Caki2 (cell line): ENCODE results near the gene SLX4IP. TPM values are rescaled to one million over a fixed set of nuclear protein-coding genes. Genes with fewer than 3 reads are reported as not detected.

ENCODE experiments used
- DNase-seq: peaks from one replicate; pipeline ENCODE4 v3.0.0-alpha.2; 2015; ENCODE audit warnings: low read depth
- in situ Hi-C: cut with HindIII; loops from 2 replicates; pipeline ENCODE4 v1.10.0; 2016; ENCODE audit warnings: low sequenced_read_pairs, low pct_unique_long_range_greater_than_20kb, mixed read lengths
- total RNA-seq: library from RNA; depleted of rRNA; stranded (reverse); fragments of >200 nt; shearing (Covaris generic); gene quantifications from 2 replicates; pipeline ENCODE4 v1.2.3, GENCODE V29; 2014; ENCODE audit warnings: low replicate concordance

SLX4IP gene
- total RNA-seq, 1 experiment from 2014 or later, result 2.3 TPM

DNA sequence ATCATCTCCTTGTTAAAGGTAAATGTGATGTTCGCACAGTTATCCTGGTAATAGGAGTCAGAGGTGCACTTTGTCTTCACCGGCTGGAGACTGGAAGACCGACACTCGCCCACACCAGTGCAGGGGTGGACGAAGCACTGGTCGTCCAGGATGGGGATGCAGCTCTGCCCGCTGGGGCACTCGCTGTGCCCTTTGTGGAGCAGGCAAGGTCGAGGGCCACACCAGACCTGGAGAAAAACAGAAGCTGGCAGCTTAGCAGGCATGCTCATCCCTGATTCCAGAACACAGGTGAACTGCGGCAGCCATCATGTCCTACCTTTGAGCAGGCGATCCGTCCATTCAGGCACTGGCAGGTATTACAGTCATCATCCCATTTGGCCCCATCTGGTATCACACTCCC is 206.4 kb downstream of the SLX4IP start:
- in situ Hi-C loops, result no loop called here
- DNase-seq, result no peak

DNA sequence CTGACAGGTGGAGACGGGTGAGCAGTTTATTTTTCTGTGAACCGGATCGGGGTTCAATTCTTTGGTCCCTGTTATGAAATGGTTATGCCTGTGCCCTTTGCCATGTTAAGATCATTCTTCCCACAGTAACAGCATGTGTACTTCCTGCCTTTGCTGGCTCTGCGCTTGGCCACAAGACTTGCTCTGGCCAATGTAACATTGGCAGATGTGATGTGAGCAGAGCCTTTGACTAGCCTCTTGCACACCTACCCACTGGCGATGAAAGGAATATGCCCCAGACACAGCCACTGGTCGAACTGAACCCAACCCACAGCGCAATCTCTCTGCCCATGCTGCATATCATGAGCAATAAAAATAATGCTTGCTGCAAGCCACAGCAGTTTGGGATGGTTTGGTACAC is 206.8 kb downstream of the SLX4IP start:
- in situ Hi-C loops, result no loop called here
- DNase-seq, result no peak

DNA sequence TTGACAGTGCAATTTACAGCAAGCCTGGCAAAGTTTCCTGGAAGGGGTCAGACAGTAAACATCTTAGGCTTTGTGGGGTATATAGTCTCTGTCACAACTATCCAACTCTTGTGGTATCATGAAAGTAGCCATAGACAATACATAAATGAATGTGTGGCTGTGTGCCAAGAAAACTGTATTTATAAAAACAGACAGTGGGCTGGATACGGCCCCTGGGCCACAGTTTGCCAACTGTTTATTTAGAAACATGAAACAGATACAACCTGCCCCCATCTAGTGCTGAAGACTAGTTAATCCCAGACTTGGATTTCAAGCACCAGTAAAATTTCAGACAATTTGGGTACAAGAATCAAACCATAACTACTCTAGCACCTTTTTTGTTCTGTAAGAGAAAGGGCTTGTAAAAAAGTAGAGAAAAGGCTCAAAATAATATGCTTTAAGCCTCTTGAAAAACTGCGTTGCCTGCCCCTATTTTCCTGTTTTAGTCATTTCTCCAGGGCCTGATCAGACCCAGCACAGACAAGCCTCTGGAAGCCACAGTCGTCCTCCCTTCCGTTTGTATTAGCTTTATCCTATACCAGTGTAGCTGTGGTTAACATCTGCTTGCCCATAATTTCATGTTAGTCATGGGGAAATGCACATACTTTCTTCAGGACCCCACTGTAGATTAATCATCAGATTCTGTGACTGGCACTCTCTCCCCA is 207.9 kb downstream of the SLX4IP start:
- in situ Hi-C loops, result no loop called here
- DNase-seq, result no peak

DNA sequence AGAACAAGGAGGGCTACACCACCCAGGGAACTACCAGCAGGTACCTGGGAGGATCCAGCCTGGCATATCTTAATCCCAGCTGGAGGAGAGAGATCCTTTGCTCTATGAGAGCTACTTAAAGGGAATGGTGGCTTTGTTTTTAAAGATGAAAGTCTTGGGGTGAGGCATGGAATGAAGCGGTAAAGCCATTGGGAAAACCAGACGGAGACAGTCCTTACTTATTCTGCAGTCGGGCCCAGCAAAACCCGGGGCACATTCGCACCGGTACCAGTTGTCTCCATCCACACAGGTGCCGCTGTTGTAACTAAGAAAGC is 208.4 kb downstream of the SLX4IP start:
- in situ Hi-C loops, result no loop called here
- no peak for DNase-seq

DNA sequence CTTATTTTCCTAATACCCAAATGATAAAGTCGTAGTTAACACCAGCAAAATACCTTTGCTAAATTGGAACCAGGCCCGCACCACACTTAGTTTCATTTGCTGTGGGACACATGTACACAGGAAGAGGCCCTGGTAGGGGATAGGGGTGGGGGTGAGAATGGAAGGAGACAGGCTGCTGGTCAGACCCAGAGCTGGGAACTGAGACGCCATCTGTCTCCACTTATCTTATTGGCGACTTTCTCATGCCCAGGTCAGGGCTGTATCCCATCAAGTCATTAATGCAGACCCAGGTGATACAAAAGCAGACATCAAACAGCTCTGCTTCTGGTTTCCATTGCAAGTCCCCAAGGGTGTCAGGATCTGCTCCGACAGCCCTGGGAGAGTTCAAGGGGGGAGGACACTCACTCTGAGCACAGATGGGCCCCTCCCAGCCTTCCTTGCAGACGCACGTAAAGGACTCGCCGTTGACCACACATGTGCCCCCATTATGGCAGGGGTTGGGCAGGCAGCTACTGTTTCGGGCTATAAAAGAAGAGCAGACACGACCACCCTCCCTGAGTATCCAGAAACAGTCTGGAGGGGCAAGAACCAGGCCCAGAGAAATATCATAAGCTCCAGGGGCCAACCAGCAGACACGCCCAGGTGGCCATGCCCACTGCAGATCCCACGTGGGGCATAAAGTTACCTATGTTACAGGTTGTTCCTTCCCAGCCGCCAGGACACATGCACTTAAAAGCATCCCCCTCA is 209.5 kb downstream of the SLX4IP start:
- in situ Hi-C loops, result no loop called here
- no peak for DNase-seq

DNA sequence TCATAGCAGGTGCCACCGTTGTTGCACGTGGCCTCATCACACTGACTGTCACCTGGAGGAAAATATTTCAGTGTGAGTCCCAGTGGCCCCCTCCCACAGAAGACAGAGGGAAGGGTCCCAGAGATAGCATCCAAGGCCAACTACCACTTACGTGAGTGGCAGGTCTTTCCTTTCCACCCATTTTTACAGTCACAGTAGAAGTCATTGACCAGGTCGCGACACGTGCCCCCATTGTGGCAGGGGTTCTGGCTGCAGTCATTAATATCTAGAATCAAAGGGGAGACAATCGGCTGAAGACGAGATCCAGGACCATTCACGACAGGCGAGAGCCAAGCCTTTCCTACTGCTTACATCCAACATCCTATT is 210.1 kb downstream of the SLX4IP start:
- in situ Hi-C loops, result no loop called here
- no peak for DNase-seq

DNA sequence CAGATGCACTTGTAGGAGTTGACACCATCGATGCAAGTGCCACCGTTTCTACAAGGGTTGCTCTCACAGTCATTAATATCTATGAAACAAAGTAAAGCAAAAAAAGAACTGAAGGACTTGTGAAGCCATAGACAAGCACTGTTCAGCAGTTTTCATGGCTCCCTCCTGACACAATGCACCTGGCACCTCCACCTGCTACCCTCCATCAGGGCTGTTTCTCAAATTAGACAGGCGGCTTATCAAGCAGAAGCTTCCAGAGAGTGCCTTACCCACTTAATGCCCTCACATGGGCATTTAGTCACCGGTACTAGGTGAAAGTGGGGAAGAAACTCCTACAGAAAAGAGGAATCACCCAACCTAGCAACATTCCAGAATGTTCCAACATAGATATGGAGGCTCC is 210.9 kb downstream of the SLX4IP start:
- DNase-seq, result no peak
- in situ Hi-C loops, result no loop called here

DNA sequence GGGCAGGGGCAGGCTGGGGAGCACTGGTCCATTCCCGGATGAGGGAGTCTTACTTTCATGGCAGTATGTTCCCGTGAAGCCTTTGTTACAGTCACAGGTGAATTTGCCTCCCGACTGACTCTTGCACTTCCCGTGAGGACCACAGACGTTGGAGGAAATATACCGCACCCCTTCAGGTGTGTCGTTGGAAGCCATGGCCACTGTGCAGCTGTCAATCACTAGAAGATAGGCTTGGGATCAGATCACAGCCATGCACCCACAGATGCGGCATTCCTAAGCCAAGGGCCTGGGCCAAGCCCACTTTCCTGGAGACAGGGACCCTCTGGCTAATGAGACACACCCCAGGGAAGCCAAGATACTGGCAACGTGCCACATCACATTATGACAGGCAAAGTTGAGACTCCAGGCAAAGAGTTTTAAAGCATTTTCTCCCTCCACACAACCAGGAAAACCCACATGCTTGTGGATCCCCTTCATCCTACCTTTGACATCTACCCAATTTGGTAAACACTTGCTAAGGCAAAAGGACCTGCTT is 211.8 kb downstream of the SLX4IP start:
- in situ Hi-C loops, result no loop called here
- no peak for DNase-seq

DNA sequence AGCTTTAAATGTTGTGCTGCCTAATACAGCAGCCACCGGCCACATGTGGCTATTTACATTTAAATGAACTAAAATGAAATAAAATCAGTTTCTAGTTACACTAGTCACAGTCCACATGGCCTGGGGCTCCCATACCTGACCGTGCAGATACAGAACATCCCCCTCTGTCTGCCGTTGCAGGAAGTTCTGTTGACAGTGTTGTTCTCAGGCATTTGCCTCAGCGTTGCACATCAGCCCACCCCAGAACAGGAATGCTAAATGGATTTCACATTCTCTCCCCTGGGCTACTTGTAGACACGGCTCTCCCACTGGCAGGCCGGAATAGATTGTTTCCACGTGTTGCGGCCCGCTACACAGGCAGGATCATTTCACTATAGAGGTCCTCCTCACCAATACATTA is 212.4 kb downstream of the SLX4IP start:
- no peak for DNase-seq
- in situ Hi-C loops, result no loop called here

DNA sequence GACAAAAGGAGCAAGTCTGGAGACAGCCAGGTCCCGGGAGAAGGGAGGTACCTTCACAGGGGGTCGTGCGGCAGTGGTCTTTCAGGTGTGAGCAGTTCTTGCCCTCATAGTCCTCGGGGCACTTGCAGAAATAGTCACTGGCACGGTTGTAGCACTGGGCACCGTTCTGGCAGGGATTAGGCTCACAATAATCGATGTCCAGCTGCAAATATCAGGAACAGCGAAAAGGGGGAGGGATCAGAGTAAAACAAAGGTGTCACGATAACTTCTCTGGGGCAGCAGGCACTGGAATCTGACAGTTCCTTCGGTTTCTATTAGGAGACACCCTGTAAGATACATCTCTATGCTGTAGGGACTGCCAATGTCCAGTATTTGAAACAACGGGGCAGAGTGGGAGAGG is 212.8 kb downstream of the SLX4IP start:
- no peak for DNase-seq
- in situ Hi-C loops, result no loop called here

DNA sequence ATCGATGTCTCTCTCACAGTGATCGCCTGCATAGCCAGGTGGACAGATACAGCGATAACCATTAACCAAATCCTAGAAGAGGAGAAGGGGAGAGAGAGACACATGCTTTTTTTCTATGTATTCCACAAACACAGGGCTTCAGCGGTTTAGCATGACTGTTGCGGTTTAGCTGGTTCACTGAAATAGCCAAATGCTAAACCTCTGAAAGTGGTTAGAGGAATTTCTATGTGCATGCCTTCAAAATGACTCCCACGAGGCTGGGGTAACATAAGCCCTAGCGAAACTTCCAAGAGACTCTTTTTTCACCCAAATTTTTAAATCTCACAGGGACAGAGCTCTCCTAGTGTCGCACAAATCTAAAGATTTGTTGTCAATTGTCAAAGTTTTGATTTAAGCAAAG is 213.5 kb downstream of the SLX4IP start:
- DNase-seq, result no peak
- in situ Hi-C loops, result no loop called here

DNA sequence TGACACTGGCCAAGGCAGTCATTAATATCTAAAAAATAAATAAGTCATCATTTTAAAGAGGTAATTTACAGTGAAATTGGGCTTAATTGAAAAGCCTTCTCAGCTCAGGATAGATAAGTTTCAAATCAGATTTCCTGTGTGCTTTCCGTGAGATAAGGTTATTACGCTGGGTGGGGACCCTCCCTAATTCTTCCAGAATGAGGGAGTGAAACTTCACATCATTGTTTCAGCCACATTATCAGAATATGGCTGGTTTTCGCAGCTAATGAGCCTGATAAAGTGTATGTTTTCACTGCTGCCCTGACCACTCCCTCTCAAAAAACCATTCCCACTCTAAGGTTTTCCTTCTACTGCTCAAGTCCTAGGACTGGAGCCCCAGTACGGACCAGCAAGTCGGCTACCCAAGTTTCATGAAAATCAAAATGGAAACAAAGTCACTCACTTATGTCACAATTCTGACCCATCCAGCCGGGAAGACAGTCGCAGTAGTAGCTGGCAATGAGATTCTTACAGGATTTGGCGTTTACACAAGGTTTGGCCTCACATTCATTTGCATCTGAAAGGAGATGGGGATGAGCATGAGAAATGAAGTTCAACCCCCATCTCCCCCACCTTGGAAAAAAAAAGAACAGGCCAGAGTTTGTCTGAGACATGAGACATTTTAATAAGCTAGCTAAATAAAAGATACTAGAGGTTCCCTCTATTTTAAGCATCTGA is 214.1 kb downstream of the SLX4IP start:
- in situ Hi-C loops, result no loop called here
- DNase-seq, result no peak

DNA sequence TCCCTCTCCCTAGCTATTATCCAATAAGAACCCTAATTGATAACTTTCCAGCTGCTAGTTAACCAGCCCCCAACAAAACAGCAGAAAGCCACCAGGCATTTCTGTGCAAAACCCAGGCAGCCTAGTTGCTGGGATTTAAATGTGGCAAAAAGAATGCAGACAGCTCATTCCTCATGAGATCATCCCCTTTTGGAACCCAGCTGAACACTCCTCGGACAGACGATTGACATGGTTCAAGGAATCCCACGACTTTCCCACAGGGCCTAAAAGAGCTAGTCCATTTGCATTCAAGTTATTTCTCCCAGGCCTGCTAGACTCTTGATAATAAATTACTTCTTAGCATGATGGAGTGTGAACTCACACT is 214.7 kb downstream of the SLX4IP start:
- in situ Hi-C loops, result no loop called here
- DNase-seq, result no peak

DNA sequence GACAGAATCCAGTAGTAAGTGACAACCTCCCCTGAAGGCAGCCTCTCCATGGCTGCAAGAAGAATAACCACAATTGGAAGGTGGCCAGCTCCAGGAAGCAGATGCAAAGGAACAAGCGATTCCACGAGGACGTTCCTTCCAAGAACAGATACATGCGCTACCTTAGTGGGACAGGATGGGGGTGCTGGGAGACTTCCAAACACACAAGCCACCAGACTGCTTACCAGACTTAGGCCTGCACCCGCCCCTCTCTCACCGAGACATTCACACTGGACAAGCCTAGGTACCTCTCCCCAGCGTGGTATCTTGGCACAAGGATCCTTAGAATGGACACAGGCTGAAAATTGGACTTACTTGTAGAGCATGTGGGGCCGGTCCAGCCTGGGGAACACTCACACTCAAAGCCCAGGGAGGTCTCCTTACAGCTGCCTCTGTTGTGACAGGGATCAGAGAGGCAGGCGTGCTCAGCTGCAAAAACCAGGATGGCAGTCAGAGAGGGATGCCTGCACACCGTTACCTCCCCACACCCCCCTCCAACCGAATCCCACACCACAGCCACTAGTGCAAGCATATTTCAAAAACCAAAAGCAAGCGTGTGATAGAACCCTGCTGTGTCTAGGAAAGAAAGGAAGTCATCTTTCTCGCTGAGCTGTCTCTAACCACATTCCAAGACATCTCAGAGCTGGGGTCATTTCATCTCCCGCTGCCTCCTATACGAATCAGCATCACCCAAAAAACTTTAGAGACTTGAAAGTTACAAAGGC is 216.3 kb downstream of the SLX4IP start:
- in situ Hi-C loops, result no loop called here
- DNase-seq, result no peak

DNA sequence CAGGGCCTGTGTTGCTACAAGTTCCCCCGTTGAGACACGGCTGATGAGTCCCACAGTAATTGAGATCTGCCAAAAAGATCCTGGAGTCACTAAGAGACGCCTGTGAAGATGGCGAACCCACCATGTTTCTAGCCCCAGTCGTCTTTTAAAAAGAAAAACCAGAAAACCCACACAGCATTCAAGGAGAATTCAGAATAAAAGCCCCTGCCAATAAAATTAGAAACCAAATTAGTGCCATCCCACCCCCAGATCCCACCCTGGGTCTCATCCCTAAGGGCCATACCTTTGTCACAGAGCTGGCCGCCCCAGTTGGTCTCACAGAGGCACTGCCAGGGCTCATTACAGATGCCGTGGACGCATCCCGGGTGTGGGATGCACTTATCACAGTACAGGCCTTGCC is 217.1 kb downstream of the SLX4IP start:
- in situ Hi-C loops, result no loop called here
- no peak for DNase-seq

DNA sequence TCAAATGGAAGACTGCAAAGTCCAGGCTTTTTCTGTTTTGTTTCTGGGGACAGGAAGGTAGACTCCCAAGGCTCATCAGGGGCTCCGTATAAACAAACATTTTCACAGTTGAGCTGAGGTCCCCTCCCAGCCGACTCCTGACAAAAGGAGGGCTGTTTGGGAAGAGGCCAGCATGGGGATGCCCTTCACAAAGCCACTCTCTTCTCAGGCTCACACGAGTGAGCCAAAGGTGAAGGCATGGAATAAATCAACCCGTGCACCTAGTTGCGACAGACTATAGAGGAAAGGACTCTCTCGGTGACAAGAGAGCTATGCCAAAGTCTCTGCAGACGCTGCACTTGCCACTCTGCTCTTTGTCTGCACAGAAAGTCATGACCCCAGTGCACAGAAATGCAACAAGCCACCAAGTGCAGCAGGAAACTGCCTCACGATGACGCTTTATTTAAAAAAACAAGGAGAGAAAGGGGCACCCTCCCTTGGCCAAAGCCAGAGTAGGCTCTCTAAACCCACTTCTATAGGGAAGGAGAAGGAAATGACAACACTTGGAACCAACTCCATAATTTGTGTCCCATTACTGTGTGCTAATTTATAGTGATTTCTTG is 217.7 kb downstream of the SLX4IP start:
- DNase-seq, result no peak
- in situ Hi-C loops, result no loop called here

DNA sequence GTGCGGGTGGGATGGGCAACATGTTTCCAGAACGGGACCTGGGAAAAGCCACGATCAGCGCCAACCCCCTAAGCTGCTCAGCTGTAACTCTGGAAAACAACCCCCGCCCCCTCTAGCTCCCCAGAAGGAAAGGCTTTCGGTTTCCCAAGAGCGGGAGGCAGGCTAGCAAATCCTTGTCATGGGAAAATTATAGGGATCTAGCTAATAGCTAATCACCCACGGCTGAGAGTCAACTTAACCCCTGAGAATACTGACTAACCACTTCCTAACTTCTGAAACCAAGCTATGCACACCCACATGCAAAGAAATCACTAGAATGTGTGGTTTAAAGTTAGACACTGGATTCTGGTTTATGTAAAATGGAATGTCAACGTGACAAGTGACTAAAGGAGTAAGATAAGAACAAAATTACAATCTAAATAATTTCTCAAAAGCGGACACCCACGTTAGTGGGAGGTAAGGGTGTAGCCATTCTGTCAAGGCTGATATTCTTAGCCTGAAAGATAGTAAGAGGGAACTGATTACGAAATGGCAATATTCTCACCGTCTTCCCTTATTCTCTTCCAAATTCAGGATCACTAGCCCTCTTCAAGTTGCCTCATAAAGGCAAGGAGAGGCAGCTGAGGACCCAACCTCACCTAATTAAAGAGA is 218.6 kb downstream of the SLX4IP start:
- peak; percentile 61 for DNase-seq
- in situ Hi-C loops, result no loop called here

DNA sequence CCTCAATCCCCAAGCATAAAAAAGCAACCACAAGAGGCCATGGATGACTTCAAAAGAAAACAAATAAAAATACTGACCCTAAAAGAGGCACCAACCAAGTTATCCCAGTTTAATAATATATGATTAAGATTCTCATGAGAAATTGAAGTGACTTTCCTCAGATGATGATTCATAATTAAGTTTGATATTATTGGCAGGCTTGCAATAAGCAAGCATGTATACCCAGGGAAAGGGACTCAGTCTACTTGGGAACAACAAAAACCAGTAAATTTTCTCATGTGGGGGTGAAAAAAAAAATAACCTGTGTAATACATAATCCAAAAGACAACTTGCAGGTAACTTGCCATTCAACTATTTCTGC is 219.1 kb downstream of the SLX4IP start:
- in situ Hi-C loops, result no loop called here
- no peak for DNase-seq
